ENCODE measurements around the gene GNB1.

DNA sequence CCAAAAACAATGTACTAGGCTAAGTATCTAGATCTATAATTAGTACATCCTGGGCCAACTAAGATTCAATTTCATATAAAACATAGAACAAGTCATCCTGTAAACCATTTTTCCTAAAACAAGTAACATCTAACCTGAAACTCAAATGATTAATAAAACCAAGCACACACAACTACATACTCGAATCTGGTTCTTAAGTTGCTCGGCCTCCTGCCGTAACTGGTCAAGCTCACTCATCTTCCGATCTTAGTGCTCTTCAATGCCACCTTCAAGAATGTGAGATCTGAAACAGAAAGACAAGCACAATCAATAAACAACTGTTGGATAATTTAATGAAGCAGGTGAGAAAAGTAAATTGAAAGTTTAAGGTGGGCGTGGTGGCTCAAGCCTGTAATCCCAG is 65.7 kb downstream of the GNB1 start:
- TF ChIP-seq CTCF (IDR thresholded peaks at IDR 0.05; ENCODE audit: low read length), result no peak
- no peak for TF ChIP-seq EZH2 (IDR thresholded peaks at IDR 0.05; ENCODE audit: borderline replicate concordance, low read length)
